IMR-90 (cell line): ENCODE measurements around the gene LYPD5. TPM values are rescaled to one million over a fixed set of nuclear protein-coding genes. Genes with fewer than 3 reads are reported as not detected.
A peak's percentile ranks its signal among the peaks of the same experiment; 100 is the strongest.

Experiments used
- ATAC-seq: fragments of 200-7000 bp; cut with Tn5 transposase; 2 replicates; pipeline ENCODE4 v1.9.1; 2020; ENCODE audit warnings: low read depth, mild to moderate bottlenecking, moderate library complexity
- BruUV-seq: library from RNA; stranded (reverse); fragments of 400-500 nt; replicated peaks from 2 replicates; lab custom pipeline; 2021; lab: Mats Ljungman, UMichigan
- CTCF ChIA-PET: fragments of 300-600 bp; formaldehyde crosslinking; extraction: SDS; loops from one replicate; lab custom pipeline; 2021; ENCODE audit warnings: antibody characterized with exemption; lab: Yijun Ruan, JAX
- POLR2A ChIA-PET: fragments of 300-600 bp; sonication (Branson Sonifier 250); formaldehyde crosslinking; loops from one replicate; lab custom pipeline; 2022; ENCODE audit warnings: antibody characterized with exemption; ENCODE audit not compliant: unreplicated experiment; lab: Charles Lee
- DNase-seq: peaks from one replicate; pipeline ENCODE4 v3.0.0; 2013
- H2AFZ ChIP-seq: replicated peaks from 2 replicates; pipeline ENCODE3; 2013; ENCODE audit warnings: low read length, mild to moderate bottlenecking; ENCODE audit not compliant: poor library complexity
- H2AK5ac ChIP-seq: 2 replicates; pipeline ENCODE4 v1.6.1; 2013; ENCODE audit warnings: low read depth, low read length, inconsistent platforms
- H2AK9ac ChIP-seq: replicated peaks from 2 replicates; pipeline ENCODE3; 2013; ENCODE audit warnings: mild to moderate bottlenecking, low read depth, low read length, moderate library complexity; ENCODE audit not compliant: poor library complexity
- H2BK120ac ChIP-seq: 2 replicates; pipeline ENCODE4 v1.6.1; 2013; ENCODE audit warnings: low read depth, low read length, inconsistent platforms
- H2BK15ac ChIP-seq: 3 replicates; pipeline ENCODE4 v1.6.1; 2013; ENCODE audit warnings: low read depth, low read length, inconsistent platforms
- H2BK20ac ChIP-seq: 2 replicates; pipeline ENCODE4 v1.6.1; 2013; ENCODE audit warnings: low read depth, mild to moderate bottlenecking, inconsistent platforms, low read length, moderate library complexity
- H2BK5ac ChIP-seq: 2 replicates; pipeline ENCODE4 v1.6.1; 2013; ENCODE audit warnings: mild to moderate bottlenecking, low read depth, low read length, inconsistent platforms; ENCODE audit not compliant: poor library complexity, severe bottlenecking
- H3K14ac ChIP-seq: replicated peaks from 2 replicates; pipeline ENCODE4 v1.6.1; 2013; ENCODE audit warnings: low read depth, low read length, inconsistent platforms
- H3K18ac ChIP-seq: 2 replicates; pipeline ENCODE4 v1.6.1; 2013; ENCODE audit warnings: low read depth, low read length, control low read depth
- H3K23ac ChIP-seq: 2 replicates; pipeline ENCODE4 v1.6.1; 2013; ENCODE audit warnings: low read depth, low read length, inconsistent platforms
- H3K27ac ChIP-seq: 2 replicates; pipeline ENCODE4 v1.5.1; 2013; ENCODE audit warnings: mild to moderate bottlenecking, control low read depth, low read length; ENCODE audit not compliant: insufficient read depth
- H3K27me3 ChIP-seq: 2 replicates; pipeline ENCODE4 v1.6.1; 2013; ENCODE audit warnings: low read length; ENCODE audit not compliant: control insufficient read depth, insufficient read depth
- H3K36me3 ChIP-seq: 2 replicates; pipeline ENCODE4 v1.6.1; 2013; ENCODE audit warnings: low read length, mixed read lengths; ENCODE audit not compliant: control insufficient read depth, insufficient read depth
- H3K4ac ChIP-seq: 2 replicates; pipeline ENCODE4 v1.6.1; 2013; ENCODE audit warnings: low read depth, low read length, inconsistent platforms
- H3K4me1 ChIP-seq: 2 replicates; pipeline ENCODE4 v1.6.1; 2013; ENCODE audit warnings: low read length, mixed read lengths; ENCODE audit not compliant: control insufficient read depth, insufficient read depth
- H3K4me2 ChIP-seq: 2 replicates; pipeline ENCODE4 v1.6.1; 2013; ENCODE audit warnings: low read depth, mild to moderate bottlenecking, control low read depth, low read length, moderate library complexity
- H3K4me3 ChIP-seq: 2 replicates; pipeline ENCODE4 v1.5.1; 2013; ENCODE audit warnings: low read depth, mild to moderate bottlenecking, control low read depth, low read length, moderate library complexity; ENCODE audit not compliant: insufficient read depth
- H3K56ac ChIP-seq: 2 replicates; pipeline ENCODE4 v1.6.1; 2013; ENCODE audit warnings: low read length, inconsistent platforms; ENCODE audit not compliant: insufficient read depth; ENCODE audit errors: extremely low read depth
- H3K79me1 ChIP-seq, 2 experiments: 2 replicates each; pipeline ENCODE4 v1.6.1; 2013; ENCODE audit warnings: low read length in 2 of 2, inconsistent platforms in 1 of 2, low read depth in 1 of 2
- H3K9ac ChIP-seq: 2 replicates; pipeline ENCODE4 v1.6.1; 2013; ENCODE audit warnings: low read depth, low read length, control low read depth
- H3K9me1 ChIP-seq: 2 replicates; pipeline ENCODE4 v1.6.1; 2013; ENCODE audit warnings: low read length, inconsistent platforms; ENCODE audit not compliant: insufficient read depth
- H3K9me3 ChIP-seq: 2 replicates; pipeline ENCODE4 v1.6.1; 2013; ENCODE audit warnings: low read length; ENCODE audit not compliant: control insufficient read depth, insufficient read depth
- H4K20me1 ChIP-seq: 2 replicates; pipeline ENCODE4 v1.6.1; 2013; ENCODE audit warnings: low read length, inconsistent platforms; ENCODE audit not compliant: insufficient read depth
- H4K5ac ChIP-seq: 2 replicates; pipeline ENCODE4 v1.6.1; 2013; ENCODE audit warnings: mild to moderate bottlenecking, low read depth, low read length, control low read depth
- H4K8ac ChIP-seq, 2 experiments: 2 replicates each; pipeline ENCODE4 v1.6.1; 2013; ENCODE audit warnings: low read depth in 2 of 2, low read length in 2 of 2, control low read depth in 1 of 2, inconsistent platforms in 1 of 2
- H4K91ac ChIP-seq: 2 replicates; pipeline ENCODE4 v1.6.1; 2013; ENCODE audit warnings: low read depth, low read length, inconsistent platforms; ENCODE audit not compliant: insufficient read depth
- BHLHE40 ChIP-seq: fragments of 150-350 bp; IDR thresholded peaks from 2 replicates; pipeline ENCODE4 v1.6.1; 2016; ENCODE audit warnings: mild to moderate bottlenecking, low read depth, low read length
- CEBPB ChIP-seq: IDR thresholded peaks from 2 replicates; pipeline ENCODE4 v1.6.1; 2012; ENCODE audit warnings: low read depth, low read length, improper control_type of control experiment
- RFX5 ChIP-seq: IDR thresholded peaks from 2 replicates; pipeline ENCODE4 v1.8.0; 2012; ENCODE audit warnings: low read depth, mild to moderate bottlenecking, low read length, moderate library complexity
- SMC3 ChIP-seq: fragments of 150-350 bp; IDR thresholded peaks from 2 replicates; pipeline ENCODE4 v1.6.1; 2016; ENCODE audit warnings: low read depth, mild to moderate bottlenecking, antibody characterized with exemption, low read length, moderate library complexity
- WGBS, 2 experiments: methylation state at CpG; one replicate each; pipeline versions ENCODE4 v1.1.5 to v1.1.7; 2013; ENCODE audit warnings: missing lambda C conversion rate in 2 of 2; ENCODE audit not compliant: insufficient read length in 1 of 2; ENCODE audit errors: extremely low coverage in 2 of 2; 5-methylcytosine and 5-hydroxymethylcytosine counted together
- dilution Hi-C: fragments of 300-500 bp; cut with HindIII; formaldehyde crosslinking; loops from one replicate; pipeline ENCODE4 v1.14.3; 2018; ENCODE audit warnings: low sequenced_read_pairs; ENCODE audit not compliant: unreplicated experiment
- in situ Hi-C: fragments of 300-500 bp; cut with MboI; formaldehyde crosslinking; loops from 3 replicates; pipeline ENCODE4 v1.14.3; 2019; ENCODE audit warnings: low sequenced_read_pairs, inconsistent platforms, mixed read lengths
- intact Hi-C: fragments of 100-400 bp; cut with micrococcal nuclease; formaldehyde crosslinking; loops from 2 replicates; pipeline ENCODE4 v1.10.0; 2022
- polyA plus RNA-seq, 3 experiments: library from polyadenylated mRNA; depleted of rRNA; stranded (reverse); fragments of >200 nt; gene quantifications; 2 replicates each; pipeline ENCODE4 v1.2.3, GENCODE V29; 2012; ENCODE audit warnings: low replicate concordance in 1 of 3
- total RNA-seq: library from RNA; depleted of rRNA; stranded (reverse); fragments of >200 nt; gene quantifications from 2 replicates; pipeline ENCODE4 v1.2.3, GENCODE V29; 2012

Gene LYPD5
- total and polyA plus RNA-seq, 2 of the 4 experiments (the other 2 are of a cell fraction): 0.31 to 0.36 TPM

DNA sequence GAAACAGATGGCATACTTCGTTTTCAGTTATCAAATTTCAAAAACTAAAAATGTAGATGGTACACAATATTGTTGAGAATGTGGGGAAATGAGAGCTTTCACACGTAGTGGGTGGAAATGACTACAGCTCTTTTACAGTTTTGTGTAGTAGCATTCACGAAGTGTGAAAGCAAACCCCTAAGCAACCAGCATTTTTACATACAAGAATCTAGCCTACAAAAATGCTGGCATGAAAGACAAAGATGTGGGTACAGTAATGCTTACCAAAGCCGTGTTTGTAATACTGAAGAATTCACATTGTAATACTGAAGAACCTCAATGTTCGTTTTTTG, 18.6 kb upstream of the LYPD5 start:
- peak overlapping the region; percentile 49 for H3K4me3 ChIP-seq
- H3K27ac ChIP-seq: no peak overlapping the region
- TF ChIP-seq RFX5 (no peak), BHLHE40 (no peak), CEBPB (no peak), SMC3 (no peak)
- intact Hi-C loops (no loop called here), in situ Hi-C loops (no loop called here), dilution Hi-C loops (no loop called here)
- no TSS peak for BruUV-seq
- H2AK5ac ChIP-seq: no peak overlapping the region
- no peak overlapping the region for H3K14ac ChIP-seq
- H3K4ac ChIP-seq: no peak overlapping the region
- no CpG with 5 or more reads among the region's 5 CpGs for WGBS, 2 experiments
- H3K9ac ChIP-seq: no peak overlapping the region
- H3K27me3 ChIP-seq: no peaks in the 10 kb centered on the region; the same call in 1 of the 2 replicates
- no peak overlapping the region for H3K18ac ChIP-seq
- H3K4me2 ChIP-seq: peak overlapping the region; percentile 46
- H2BK15ac ChIP-seq: no peak overlapping the region
- H4K20me1 ChIP-seq: no peaks in the 10 kb centered on the region
- no peak overlapping the region for H2BK5ac ChIP-seq
- no peak overlapping the region; a peak in 1 of 4 replicates for H4K8ac ChIP-seq
- H3K4me1 ChIP-seq: no peaks in the 10 kb centered on the region; the same call in 1 of the 2 replicates
- DNase-seq (no peak), ATAC-seq (no peak; the same call in 1 of the 2 replicates)
- no peak overlapping the region; the same call in 1 of the 2 replicates for H3K23ac ChIP-seq
- ChIA-PET POLR2A (no interaction called here), CTCF (no interaction called here)
- H3K9me1 ChIP-seq: peaks cover 6% of the 10 kb centered on the region; the same call in 1 of the 2 replicates
- no peak overlapping the region for H2BK20ac ChIP-seq
- no peak overlapping the region for H3K56ac ChIP-seq
- H4K91ac ChIP-seq: no peak overlapping the region
- H3K36me3 ChIP-seq: no peaks in the 10 kb centered on the region
- 0 out of 4 replicates have a peak, but pooled peaks cover 0 to 2% of the 10 kb centered on the region in 2 experiments for H3K79me1 ChIP-seq
- no peaks in the 10 kb centered on the region for H3K9me3 ChIP-seq
- no peak overlapping the region for H4K5ac ChIP-seq
- H2AFZ ChIP-seq: peak overlapping the region; percentile 99
- H2AK9ac ChIP-seq: no peak overlapping the region
- no peak overlapping the region for H2BK120ac ChIP-seq
